ENCODE measurements around the gene SARS1.
"Not testable (repeated sequence)": the region's sequence is repeated elsewhere in the genome, so short reads cannot be mapped to it uniquely, and the experiment has no call there.

SARS1 gene, protein sequence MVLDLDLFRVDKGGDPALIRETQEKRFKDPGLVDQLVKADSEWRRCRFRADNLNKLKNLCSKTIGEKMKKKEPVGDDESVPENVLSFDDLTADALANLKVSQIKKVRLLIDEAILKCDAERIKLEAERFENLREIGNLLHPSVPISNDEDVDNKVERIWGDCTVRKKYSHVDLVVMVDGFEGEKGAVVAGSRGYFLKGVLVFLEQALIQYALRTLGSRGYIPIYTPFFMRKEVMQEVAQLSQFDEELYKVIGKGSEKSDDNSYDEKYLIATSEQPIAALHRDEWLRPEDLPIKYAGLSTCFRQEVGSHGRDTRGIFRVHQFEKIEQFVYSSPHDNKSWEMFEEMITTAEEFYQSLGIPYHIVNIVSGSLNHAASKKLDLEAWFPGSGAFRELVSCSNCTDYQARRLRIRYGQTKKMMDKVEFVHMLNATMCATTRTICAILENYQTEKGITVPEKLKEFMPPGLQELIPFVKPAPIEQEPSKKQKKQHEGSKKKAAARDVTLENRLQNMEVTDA

DNA sequence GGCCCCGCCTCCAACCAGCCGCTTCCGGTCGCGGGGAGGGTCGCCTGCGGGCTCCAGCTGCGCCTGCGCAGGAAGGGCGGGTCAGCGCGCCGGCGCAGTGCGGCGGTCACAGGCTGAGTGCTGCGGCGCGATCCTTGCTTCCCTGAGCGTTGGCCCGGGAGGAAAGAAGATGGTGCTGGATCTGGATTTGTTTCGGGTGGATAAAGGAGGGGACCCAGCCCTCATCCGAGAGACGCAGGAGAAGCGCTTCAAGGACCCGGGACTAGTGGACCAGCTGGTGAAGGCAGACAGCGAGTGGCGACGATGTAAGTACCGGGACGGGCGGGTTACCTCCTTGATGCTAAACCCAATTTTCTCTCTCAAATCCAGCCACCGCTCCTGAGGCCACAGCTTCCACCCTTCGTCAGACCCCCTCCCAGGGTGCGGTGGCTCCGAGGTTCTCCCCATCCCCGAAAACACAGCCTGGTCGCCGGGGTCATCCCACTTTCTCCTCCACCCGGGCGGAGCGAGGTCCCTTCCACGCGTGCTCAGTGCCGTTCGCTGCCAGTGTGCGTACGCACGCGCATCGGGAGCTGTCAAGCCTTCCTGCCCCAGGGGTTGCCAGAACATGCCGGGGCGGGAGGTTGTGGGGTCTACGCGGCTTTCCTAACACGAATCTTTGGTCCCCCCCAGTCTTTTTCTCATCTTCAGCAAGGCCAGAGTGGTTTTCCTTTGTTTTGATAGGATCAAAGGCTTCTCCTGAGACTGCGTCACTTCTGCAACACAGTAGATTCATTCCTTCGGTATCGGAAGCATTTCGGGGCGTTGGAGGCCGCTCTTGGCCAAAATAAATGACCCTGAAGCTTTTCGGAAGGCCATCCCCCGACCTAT, at the start of gene SARS1:
TSS of gene SARS1 (plus strand) at position 95 of the 870 bp plus-strand sequence. CDS start at position 170, 75 bp downstream.
- peak; percentile 82 for DNase-seq (ENCODE audit: low read depth)

DNA sequence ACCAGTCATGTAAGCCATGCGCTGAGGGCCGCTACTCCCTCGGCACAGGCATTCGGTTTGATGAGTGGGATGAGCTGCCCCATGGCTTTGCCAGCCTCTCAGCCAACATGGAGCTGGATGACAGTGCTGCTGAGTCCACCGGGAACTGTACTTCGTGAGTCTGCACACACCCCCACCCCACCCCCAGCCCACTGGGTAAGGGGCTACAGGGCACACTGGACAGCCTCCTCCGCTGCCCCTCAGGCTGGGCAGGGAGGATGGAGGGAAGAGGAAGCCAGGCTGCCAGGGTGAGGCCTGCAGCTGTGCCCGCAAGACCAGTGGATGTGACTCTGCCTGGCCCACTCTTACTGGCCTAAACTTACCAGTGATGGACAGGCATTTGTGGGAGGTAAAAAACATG, 49.2 kb upstream of the SARS1 start:
- no peak for DNase-seq (ENCODE audit: low read depth)

DNA sequence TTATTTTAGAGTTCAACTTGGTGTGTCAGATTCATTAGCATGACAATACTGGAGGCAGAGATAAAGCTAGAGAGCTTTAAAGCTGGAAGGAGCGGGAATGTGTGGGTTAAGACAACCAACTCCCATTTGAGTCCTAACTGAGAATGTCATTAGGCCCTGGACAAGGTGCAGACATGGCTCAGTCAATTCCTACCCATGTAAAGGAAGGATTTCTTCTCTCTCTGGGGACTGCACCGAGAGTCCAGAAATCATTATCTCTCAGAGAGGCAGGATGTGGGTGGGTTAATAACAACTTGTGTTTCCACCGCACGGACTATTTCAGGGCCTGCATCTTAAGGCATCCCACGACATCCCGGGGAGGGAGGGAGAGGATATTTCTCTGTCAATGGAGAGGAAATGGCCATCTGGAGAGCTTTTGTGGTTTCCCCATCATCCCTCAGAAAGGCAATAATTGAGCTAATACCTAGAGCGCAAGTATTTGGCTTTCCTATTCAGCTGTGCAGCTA, 46.7 kb upstream of the SARS1 start:
- DNase-seq (ENCODE audit: low read depth): no peak

DNA sequence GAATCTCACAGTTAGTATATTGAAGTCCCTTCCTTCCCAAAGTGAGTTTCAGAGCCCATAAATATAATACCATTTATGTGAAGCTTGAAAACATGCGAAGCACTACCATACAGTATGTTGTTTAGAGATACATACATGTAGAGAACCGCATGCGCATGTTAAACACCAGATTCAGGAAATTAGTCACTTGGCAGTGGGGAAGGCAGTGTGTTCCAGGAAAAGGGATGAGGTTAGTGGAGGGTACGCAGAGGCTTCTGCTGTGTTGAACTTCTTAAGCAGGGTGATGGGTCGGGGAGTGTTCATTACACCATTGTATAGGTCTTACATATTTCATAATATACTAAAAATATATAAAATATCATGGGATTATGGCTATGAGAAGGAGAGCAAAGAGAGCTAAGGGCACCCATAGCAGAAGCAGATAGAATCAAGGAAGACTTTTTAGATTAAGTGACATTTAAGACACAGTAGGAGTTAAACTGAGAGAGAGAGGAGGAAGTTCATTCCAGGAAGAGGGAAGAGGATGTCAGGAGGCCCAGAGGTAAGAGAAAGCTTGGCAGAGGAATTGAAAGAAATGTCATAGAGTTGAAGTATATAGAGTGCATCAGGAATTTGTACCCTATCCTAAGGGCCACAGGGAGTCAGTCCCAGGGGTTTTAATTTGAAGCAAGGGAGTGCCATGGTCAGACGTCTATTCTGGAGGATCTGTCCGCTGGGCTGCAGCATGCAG, 43.5 kb upstream of the SARS1 start:
- DNase-seq (ENCODE audit: low read depth): no peak

DNA sequence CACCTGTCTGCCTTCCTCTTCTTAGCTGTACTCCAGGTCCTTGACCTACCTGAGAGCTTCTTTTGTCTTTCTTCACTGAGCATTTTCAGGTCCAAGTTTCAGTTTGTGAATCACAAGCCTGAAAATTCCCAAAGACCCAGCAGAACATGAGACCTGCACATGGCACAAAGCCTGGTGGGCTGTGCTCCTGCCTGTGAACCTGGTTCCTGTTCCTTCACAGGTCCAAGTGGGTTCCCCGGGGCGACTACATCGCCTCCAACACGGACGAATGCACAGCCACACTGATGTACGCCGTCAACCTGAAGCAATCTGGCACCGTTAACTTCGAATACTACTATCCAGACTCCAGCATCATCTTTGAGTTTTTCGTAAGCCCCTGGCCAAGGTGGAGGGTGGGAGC, 42.1 kb upstream of the SARS1 start:
- DNase-seq (ENCODE audit: low read depth): no peak

DNA sequence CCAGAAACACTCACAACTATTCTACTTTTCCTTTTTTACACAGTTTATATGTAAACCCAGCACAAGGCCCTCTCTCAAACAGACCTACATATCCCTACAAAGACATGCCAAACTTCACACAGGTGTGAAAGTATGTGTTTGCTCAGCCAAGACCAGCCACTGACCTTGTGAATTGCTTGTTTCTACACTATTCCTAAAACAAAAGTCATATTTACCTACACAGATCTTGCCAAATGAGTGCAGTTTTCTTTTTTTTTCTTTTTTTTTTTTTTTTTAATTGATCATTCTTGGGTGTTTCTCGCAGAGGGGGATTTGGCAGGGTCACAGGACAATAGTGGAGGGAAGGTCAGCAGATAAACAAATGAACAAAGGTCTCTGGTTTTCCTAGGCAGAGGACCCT, 37.4 kb upstream of the SARS1 start:
- not testable (repeated sequence) for DNase-seq (ENCODE audit: low read depth)

DNA sequence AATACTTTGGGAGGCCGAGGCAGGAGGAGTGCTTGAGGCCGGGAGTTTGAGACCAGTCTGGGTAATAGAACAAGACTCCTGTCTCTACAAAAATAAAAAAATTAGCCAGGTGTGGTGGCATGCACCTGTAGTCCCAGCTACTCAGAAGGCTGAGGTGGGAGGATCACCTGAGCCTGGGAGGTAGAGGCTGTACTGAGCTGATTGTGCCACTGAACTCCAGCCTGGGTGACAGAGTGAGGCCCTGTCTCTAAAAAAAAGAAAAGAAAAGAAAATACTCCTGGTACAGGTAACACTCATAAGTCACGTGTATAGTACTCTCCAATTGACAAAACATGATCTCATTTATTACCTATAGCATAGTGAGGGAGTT, 33.0 kb upstream of the SARS1 start:
- not testable (repeated sequence) for DNase-seq (ENCODE audit: low read depth)

DNA sequence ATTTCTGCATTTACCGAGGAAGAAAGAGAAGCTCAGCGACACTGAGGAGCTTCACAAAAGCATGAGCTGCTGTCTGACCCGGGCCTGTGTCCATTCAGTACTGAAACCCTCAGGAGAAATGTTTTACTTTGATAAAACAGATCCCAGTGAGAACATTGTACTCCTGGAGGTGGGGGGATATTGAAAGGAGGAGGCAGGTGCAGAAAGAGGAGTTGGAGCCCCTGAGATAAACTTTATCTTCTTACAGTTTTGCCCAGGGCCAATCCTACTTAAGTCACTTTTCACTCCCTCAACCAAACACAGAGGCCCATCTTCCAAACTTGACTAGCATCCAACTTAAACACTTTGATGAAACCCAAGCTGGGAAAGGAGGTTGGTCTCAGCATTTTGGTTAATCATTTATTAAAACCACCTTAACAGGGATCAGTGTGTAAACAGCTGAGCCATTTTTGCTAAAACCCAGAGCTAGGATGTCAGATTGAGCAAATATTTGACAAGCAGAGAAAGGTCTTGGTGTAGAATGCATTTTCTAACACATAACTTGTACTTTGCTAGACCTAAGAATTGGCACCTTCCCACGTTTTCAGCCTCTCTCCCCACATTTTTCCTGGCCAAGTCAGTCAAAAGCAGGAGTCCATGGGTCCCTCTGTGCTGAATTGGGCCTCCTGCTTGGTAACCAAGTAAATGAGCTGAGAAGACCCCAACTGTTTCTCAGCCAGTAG, 32.5 kb upstream of the SARS1 start:
- DNase-seq (ENCODE audit: low read depth): no peak

DNA sequence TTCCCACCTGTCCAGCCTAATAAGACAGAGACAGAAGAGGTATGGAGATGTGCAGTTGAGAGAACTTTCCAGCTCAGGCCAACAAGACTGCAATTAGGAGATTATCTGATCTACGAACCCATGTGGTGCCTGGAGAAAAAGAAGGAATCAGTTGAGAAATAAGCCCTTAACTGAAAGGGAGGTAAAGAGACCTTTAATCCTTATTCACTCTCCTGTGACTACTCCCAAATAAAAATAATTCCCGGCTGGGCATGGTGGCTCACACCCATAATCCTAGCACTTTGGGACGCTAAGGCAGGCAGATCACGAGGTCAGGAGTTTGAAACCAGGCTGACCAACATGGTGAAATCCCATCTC, 31.9 kb upstream of the SARS1 start:
- DNase-seq (ENCODE audit: low read depth): no peak

DNA sequence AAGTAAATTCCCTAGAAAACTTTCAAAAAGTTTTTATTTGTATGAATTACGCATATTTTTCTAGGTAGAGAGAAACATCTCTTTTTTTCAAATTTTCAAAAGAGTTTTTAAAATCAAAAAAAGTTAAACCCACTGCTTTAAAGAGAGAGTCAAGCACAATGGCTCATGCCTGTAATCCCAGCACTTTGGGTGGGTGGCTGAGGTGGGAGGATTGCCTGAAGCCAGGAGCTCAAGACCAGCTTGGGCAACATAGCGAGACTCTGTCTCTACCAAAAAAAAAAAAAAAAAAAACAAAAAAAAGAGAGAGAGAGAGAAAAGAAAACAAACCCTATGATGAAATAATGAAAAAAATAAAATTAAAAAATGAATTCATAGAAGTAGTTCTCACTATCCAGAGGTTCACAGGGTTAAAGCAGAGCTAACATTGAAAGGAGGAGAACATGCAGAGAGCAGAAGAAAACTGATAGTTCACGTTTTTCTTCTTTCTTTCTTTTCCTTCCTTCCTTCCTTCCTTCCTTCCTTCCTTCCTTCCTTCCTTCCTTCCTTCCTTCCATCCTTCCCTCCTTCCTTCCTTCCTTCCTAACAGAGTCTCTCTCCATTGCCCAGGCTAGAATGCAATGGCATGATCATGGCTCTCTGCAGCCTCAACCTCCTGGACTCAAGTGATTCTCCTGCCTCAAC, 30.5 kb upstream of the SARS1 start:
- DNase-seq (ENCODE audit: low read depth): no peak

DNA sequence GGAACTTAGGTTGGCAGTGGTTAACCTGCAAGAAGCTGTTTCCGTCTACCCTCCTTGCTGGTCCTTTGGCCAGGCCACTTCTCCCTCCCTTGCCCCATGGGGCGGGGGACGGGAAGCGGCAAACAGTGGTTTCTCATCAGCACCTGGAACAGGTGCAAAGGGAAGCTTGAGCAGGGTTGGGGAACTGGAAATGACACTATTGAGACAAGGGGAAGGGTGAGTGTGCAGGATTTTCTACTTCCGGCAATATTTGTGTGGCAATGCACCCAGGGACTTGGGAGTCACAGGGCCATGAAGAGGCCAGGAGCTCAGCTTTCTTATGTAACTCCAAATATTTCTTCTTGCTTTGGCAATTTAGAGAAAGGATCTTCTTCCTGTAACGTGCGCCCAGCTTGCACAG, 29.0 kb upstream of the SARS1 start:
- no peak for DNase-seq (ENCODE audit: low read depth)

DNA sequence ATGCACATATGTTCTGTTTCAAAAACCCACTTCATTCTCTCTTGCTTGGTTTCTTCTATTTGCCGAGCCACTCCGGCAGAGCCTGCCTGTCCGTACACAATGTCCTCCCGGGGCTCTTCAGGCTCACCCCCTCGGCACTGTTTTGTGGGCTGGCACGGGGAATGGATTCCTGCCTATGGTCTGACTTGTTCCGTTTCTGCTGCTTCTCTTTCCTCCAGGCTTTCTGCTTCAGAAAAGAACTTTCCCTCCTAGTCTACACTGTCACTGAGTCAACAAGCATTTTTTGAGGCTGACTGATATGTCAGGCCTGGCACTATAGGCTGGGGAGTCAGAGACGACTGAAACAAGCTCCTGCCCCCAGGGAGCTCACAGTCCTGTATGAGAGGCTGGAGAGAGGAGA, 28.4 kb upstream of the SARS1 start:
- no peak for DNase-seq (ENCODE audit: low read depth)

DNA sequence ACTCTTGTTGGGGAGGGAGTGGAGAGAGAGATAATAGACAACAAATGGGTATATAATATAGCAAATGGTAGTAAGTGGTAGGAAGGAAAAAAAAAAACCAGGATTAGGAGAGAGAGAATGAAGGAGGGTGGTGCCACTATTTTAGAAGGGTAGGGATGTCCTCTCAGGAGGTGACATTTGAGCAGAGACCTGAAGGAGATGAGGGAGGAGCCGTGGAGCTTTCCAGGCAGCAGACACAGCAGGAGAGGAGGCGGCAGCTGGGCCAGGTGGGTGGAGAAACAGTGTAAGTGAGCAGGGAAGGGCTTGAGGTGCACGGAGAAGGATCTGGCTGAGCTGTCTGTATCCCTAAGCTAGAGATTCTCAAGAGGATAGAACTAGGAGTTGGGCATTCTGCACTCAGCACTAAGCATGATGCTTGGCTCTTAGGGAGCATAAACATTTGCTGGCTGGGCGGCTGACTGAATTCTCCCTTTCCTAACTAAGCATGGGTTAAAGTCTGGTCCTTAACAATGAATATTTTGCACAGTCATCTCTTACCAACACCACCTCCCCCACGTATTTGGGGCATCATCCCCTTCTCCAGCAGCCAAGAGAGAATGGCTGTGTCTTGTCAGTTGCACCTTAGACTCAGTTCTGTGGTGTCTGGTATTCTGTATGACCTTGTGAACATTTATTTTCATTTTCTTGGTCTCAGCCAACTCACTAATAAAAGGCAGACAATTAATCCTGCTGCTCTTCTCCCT, 27.6 kb upstream of the SARS1 start:
- no peak for DNase-seq (ENCODE audit: low read depth)

DNA sequence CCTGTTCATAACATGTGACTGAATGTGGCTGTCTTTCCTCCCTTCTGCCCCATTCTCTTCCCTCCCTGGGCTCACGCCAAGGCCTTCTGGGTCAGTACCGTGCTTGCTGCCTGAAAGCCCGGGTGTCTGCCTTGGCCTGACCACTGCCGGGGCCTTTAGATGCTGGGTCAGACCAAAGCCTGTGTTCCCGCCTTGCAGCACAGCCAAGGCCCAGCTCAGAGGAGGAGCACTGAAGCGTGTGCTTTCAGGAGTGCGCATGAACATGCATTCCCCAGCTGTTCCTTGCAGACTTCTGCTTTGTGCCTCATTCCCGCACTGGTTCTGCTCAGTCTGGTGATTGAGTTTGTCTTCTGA, 27.0 kb upstream of the SARS1 start:
- no peak for DNase-seq (ENCODE audit: low read depth)

DNA sequence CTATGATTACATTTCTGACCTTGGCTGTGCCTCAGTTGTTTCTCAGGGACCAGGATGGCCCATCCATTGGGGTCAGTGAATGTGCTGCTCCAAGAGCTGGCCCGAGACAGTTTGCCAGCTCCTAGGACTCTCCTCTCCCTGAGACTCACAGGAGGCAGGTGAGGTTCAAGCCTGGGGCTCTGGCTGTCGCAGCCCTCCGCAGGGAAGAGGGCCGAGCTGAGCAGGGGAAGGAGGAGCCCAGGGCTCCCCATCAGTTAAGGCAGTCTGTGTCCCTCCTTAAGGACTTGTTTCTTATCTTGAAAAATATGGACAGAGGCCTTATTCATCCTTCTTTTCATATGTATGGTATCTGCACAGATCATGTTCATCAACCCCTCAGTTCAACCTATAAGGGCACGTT, 26.6 kb upstream of the SARS1 start:
- no peak for DNase-seq (ENCODE audit: low read depth)

DNA sequence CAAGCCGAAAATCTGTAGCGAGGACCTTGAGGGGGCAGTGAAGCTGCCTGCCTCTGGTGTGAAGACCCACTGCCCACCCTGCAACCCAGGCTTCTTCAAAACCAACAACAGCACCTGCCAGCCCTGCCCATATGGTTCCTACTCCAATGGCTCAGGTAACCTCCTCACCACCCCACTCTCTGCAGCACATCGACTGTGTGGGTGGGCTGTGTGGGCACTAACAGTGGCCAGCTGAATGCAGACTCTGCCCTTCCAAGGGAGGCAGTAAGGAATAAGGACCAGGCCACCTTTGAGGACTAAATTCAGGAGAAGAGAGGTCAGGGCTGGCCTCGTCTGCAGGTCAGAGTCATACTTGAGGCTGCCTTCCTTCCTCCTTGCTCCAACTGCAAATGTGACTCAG, 25.5 kb upstream of the SARS1 start:
- no peak for DNase-seq (ENCODE audit: low read depth)

DNA sequence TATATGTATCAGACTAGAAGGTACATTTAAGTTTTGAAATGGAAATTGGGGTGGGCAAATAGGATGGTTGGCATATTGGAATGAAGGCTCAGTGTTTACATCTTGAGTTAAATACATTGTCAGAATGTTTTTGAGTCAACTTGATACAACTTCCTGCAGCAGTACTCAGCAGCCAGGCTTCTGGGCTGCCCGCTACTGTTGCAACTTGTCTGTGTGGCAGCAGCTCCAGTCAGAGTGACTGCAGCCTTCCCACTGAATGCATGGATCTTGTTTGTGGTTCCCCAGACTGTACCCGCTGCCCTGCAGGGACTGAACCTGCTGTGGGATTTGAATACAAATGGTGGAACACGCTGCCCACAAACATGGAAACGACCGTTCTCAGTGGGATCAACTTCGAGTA, 24.9 kb upstream of the SARS1 start:
- no peak for DNase-seq (ENCODE audit: low read depth)

DNA sequence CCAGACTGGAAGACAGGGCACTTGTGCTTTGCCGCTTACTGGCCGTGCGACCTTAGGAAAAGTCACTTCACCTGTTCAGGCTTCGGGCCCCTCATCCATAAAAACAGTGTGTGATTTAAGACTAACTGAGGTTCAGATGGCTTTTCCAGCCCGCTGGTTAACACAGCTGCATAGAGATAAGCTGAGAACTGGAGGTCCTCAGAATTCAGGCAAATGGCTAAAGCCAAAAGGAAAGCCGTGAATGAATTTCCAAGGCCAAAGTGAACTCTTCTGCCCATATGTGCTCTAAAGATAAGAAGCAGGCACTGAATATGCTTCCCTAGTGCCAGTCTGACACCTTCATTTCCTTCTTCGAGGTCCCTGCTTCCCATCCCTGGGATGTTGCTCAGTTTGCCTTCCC, 23.5 kb upstream of the SARS1 start:
- DNase-seq (ENCODE audit: low read depth): no peak

DNA sequence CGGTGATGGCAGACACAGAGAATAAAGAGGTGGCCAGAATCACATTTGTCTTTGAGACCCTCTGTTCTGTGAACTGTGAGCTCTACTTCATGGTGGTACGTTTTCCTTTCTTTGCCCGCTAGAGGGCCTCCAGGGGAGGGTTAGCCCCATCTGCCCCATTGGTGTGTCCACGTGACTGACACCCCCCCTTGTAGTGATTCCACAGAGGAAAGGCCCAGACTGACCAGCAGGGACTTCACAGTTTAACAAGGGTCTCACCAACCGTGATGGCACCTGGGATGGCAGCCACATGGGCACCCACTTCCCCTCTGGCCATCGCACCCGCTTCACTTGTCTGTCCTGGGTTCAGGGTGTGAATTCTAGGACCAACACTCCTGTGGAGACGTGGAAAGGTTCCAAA, 22.3 kb upstream of the SARS1 start:
- DNase-seq (ENCODE audit: low read depth): no peak

DNA sequence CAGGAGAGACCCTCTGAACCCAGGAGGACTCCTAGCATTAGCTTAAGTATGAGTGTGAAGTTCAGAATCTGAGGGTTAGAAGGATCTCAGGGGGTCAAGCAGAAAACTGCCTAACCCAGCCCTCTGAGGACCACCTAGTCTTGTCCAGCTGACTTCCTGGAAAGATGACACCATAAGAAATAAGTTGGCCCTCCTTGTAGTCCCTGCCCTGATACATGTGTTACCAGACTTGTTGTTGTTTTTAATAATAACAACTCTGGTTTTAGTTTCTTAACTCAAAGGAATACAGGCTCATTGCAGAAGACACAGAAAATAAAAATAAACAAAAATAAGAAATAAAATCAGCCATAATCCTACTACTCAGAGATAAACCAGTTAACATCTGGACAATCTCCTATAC, 21.8 kb upstream of the SARS1 start:
- DNase-seq (ENCODE audit: low read depth): no peak

DNA sequence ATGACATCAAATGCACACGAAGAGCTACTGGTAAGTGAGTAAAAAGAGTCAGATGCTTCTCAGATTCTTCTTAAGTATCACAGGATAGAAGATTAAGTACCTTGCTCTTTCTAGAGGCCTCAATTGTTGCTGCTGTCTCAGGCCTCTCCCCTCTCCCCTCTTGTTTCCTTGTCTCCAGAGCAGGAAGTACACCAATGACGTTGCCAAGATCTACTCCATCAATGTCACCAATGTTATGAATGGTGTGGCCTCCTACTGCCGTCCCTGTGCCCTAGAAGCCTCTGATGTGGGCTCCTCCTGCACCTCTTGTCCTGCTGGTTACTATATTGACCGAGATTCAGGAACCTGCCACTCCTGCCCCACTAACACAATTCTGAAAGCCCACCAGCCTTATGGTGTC, 21.3 kb upstream of the SARS1 start:
- no peak for DNase-seq (ENCODE audit: low read depth)

All from activated T-helper 9 cell treated with anti-CD3 and anti-CD28 coated beads, Interleukin-2, amount 50 U/mL, for 16 hours (primary cell).